K562 (cell line): ENCODE results near the gene A4GNT. TPM values are rescaled to one million over a fixed set of nuclear protein-coding genes. Genes with fewer than 3 reads are reported as not detected.

ENCODE experiments used
- EHMT2 ChIP-seq: fragments of 450-650 bp; IDR thresholded peaks from 2 replicates; pipeline ENCODE4 v1.6.1; 2018; ENCODE audit warnings: antibody characterized with exemption
- FOXA3 ChIP-seq, 2 experiments: fragments of 450-650 bp in 1 of 2; sonication (generic) in 1 of 2; formaldehyde crosslinking; IDR thresholded peaks in 1 of 2; conservative IDR thresholded peaks in 1 of 2; 2 replicates each; pipeline versions ENCODE4 v1.4.0 to v1.8.0; 2020 to 2022; ENCODE audit warnings: mild to moderate bottlenecking in 2 of 2, missing genetic modification reagents in 1 of 2
- HDGF ChIP-seq: fragments of 450-650 bp; IDR thresholded peaks from 2 replicates; pipeline ENCODE4 v1.6.1; 2016
- NCOA6 ChIP-seq: fragments of 450-650 bp; IDR thresholded peaks from 2 replicates; pipeline ENCODE4 v1.6.1; 2017; ENCODE audit warnings: mild to moderate bottlenecking
- NR2C2 ChIP-seq, 2 experiments: fragments of 200-800 bp in 1 of 2; sonication (Bioruptor generic) in 1 of 2; sonication (generic) in 1 of 2; formaldehyde crosslinking in 1 of 2; IDR thresholded peaks; 2 replicates each; pipeline versions ENCODE4 v1.6.1 to v1.8.0; 2016 to 2022; ENCODE audit warnings: mild to moderate bottlenecking in 1 of 2, missing compliant biosample characterization in 1 of 2, missing genetic modification characterization in 1 of 2, missing genetic modification reagents in 1 of 2
- NR3C1 ChIP-seq: sonication (generic); formaldehyde crosslinking; IDR thresholded peaks from 2 replicates; pipeline ENCODE4 v1.8.1; 2022; ENCODE audit warnings: missing genetic modification reagents
- OTX1 ChIP-seq: fragments of 450-650 bp; formaldehyde crosslinking; IDR thresholded peaks from 2 replicates; pipeline ENCODE4 v1.4.0; 2022; ENCODE audit warnings: mild to moderate bottlenecking
- SFPQ ChIP-seq: fragments of 200-400 bp; formaldehyde crosslinking; IDR thresholded peaks from 2 replicates; pipeline ENCODE4 v1.6.1; 2017; ENCODE audit warnings: mild to moderate bottlenecking, low read depth, low read length, moderate library complexity
- SIN3A ChIP-seq, 2 experiments: fragments of 150-350 bp in 1 of 2; IDR thresholded peaks; 2 replicates each; pipeline ENCODE4 v1.6.1; 2011 to 2016; ENCODE audit warnings: borderline replicate concordance in 2 of 2, low read depth in 2 of 2, low read length in 2 of 2, mild to moderate bottlenecking in 2 of 2, moderate library complexity in 2 of 2; ENCODE audit not compliant: control insufficient read depth in 1 of 2
- TCF7L2 ChIP-seq: fragments of 150-350 bp; IDR thresholded peaks from 2 replicates; pipeline ENCODE4 v1.6.1; 2016; ENCODE audit warnings: low read depth, mild to moderate bottlenecking, low read length, moderate library complexity
- TFAM ChIP-seq: fragments of 250-450 bp; sonication (Bioruptor Pico); conservative IDR thresholded peaks from 2 replicates; pipeline ENCODE4 v1.5.0; 2021; ENCODE audit warnings: mild to moderate bottlenecking, moderate library complexity
- polyA plus RNA-seq, 8 experiments: library from polyadenylated mRNA; depleted of rRNA in 4 of 8; stranded (reverse) in 5 of 8; unstranded in 3 of 8; fragments of >200 nt; fragmentation: Nextera tagmentation in 2 of 8; fragmentation: Illumina TruSeq in 1 of 8; extraction: Ambion mirVana in 2 of 8; extraction: Trizol in 1 of 8; gene quantifications; 2 replicates each; pipeline versions ENCODE4 v1.2.1 to v1.2.3, GENCODE V29; 2011 to 2014; ENCODE audit warnings: inconsistent platforms in 1 of 8, missing spikeins in 1 of 8
- total RNA-seq, 7 experiments: library from RNA; depleted of rRNA in 6 of 7; stranded (reverse); fragments of >200 nt in 6 of 7; fragmentation: Illumina TruSeq in 2 of 7; extraction: Trizol in 2 of 7; gene quantifications; 2 replicates each; pipeline versions ENCODE4 v1.2.1 to v1.2.3, GENCODE V29; 2011 to 2021; ENCODE audit warnings: low replicate concordance in 1 of 7
- TF ChIP-seq, protein P1 (sequence below): fragments of 200-600 bp; sonication (generic); IDR thresholded peaks from one replicate; pipeline ENCODE4 v1.6.1; 2012; ENCODE audit warnings: mild to moderate bottlenecking, low read depth, low read length, inconsistent platforms

Gene A4GNT
- total and polyA plus RNA-seq, 9 of the 15 experiments (the other 6 are each of a cell fraction or from before 2014, with no cell fraction given), result not detected

DNA sequence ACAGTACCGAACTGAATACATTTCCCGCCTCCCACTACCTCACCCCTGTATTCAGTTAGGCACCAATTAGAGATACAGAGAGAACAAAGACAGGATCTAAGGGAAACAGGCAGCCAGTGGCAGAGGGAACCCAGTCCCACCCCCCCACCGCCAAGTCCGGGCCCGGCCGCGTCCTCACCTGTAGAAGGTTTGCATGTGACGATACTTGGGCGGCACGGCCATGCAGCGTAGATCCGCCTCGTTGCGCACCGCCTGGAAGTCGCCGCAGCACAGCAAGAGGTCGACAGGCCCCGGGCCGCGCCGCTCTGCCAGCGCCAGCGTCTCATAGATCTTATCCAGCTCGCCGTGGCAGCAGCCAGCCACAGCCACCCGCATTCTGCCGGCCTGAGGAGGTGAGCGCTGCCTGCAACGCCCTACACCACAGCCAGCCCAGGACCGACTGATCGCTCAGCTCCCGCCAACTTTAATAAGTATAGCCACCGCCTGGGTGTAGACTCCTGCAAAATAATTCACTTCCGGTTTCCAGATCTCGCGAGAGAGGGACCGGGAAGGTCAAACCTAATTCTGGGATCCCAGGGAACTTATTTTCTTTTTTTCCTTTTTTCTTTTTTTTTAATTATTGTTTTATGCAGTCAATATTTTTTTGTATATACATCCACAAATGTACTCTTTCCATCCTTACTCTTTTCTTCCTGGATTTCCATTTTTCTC is 42.4 kb upstream of the A4GNT start, which contains the start of gene DBR1 (continued):
- TF ChIP-seq NR2C2 (CRISPR knock-in tag; IDR thresholded peaks at IDR 0.05) (no peak), NR2C2 (tag; IDR thresholded peaks at IDR 0.05) (peak; percentile 93), HDGF (no peak), NR3C1 (CRISPR knock-in tag) (no peak), OTX1 (CRISPR knock-in tag) (no peak), SIN3A (IDR thresholded peaks at IDR 0.05; ENCODE audit: borderline replicate concordance in 2 of 2, control insufficient read depth in 1 of 2, low read depth in 2 of 2, low read length in 2 of 2) (peak; percentile 35 to 69; a peak in 1 of 4 replicates), TFAM (CRISPR knock-in tag) (no peak), NCOA6 (no peak), SFPQ (no peak), TCF7L2 (no peak), FOXA3 (CRISPR knock-in tag; conservative IDR thresholded peaks at IDR 0.05 in 1 of 2, IDR thresholded peaks at IDR 0.05 in 1 of 2) (no peak), EHMT2 (no peak)
- TF ChIP-seq, protein P1, sequence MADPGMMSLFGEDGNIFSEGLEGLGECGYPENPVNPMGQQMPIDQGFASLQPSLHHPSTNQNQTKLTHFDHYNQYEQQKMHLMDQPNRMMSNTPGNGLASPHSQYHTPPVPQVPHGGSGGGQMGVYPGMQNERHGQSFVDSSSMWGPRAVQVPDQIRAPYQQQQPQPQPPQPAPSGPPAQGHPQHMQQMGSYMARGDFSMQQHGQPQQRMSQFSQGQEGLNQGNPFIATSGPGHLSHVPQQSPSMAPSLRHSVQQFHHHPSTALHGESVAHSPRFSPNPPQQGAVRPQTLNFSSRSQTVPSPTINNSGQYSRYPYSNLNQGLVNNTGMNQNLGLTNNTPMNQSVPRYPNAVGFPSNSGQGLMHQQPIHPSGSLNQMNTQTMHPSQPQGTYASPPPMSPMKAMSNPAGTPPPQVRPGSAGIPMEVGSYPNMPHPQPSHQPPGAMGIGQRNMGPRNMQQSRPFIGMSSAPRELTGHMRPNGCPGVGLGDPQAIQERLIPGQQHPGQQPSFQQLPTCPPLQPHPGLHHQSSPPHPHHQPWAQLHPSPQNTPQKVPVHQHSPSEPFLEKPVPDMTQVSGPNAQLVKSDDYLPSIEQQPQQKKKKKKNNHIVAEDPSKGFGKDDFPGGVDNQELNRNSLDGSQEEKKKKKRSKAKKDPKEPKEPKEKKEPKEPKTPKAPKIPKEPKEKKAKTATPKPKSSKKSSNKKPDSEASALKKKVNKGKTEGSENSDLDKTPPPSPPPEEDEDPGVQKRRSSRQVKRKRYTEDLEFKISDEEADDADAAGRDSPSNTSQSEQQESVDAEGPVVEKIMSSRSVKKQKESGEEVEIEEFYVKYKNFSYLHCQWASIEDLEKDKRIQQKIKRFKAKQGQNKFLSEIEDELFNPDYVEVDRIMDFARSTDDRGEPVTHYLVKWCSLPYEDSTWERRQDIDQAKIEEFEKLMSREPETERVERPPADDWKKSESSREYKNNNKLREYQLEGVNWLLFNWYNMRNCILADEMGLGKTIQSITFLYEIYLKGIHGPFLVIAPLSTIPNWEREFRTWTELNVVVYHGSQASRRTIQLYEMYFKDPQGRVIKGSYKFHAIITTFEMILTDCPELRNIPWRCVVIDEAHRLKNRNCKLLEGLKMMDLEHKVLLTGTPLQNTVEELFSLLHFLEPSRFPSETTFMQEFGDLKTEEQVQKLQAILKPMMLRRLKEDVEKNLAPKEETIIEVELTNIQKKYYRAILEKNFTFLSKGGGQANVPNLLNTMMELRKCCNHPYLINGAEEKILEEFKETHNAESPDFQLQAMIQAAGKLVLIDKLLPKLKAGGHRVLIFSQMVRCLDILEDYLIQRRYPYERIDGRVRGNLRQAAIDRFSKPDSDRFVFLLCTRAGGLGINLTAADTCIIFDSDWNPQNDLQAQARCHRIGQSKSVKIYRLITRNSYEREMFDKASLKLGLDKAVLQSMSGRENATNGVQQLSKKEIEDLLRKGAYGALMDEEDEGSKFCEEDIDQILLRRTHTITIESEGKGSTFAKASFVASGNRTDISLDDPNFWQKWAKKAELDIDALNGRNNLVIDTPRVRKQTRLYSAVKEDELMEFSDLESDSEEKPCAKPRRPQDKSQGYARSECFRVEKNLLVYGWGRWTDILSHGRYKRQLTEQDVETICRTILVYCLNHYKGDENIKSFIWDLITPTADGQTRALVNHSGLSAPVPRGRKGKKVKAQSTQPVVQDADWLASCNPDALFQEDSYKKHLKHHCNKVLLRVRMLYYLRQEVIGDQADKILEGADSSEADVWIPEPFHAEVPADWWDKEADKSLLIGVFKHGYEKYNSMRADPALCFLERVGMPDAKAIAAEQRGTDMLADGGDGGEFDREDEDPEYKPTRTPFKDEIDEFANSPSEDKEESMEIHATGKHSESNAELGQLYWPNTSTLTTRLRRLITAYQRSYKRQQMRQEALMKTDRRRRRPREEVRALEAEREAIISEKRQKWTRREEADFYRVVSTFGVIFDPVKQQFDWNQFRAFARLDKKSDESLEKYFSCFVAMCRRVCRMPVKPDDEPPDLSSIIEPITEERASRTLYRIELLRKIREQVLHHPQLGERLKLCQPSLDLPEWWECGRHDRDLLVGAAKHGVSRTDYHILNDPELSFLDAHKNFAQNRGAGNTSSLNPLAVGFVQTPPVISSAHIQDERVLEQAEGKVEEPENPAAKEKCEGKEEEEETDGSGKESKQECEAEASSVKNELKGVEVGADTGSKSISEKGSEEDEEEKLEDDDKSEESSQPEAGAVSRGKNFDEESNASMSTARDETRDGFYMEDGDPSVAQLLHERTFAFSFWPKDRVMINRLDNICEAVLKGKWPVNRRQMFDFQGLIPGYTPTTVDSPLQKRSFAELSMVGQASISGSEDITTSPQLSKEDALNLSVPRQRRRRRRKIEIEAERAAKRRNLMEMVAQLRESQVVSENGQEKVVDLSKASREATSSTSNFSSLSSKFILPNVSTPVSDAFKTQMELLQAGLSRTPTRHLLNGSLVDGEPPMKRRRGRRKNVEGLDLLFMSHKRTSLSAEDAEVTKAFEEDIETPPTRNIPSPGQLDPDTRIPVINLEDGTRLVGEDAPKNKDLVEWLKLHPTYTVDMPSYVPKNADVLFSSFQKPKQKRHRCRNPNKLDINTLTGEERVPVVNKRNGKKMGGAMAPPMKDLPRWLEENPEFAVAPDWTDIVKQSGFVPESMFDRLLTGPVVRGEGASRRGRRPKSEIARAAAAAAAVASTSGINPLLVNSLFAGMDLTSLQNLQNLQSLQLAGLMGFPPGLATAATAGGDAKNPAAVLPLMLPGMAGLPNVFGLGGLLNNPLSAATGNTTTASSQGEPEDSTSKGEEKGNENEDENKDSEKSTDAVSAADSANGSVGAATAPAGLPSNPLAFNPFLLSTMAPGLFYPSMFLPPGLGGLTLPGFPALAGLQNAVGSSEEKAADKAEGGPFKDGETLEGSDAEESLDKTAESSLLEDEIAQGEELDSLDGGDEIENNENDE, result no peak
